Neural progenitor cell (in vitro differentiated cells): ENCODE measurements around the gene MCF2L2.
"Not testable (repeated sequence)": the region's sequence is repeated elsewhere in the genome, so short reads cannot be mapped to it uniquely, and the experiment has no call there.

Source experiments
- EZH2 ChIP-seq: fragments of 200-600 bp; sonication (generic); IDR thresholded peaks from 2 replicates; pipeline ENCODE4 v1.6.1; 2017; ENCODE audit warnings: antibody characterized with exemption, mild to moderate bottlenecking, moderate library complexity
- TF ChIP-seq, protein P1 (sequence below): fragments of 200-600 bp; sonication (generic); IDR thresholded peaks from 2 replicates; pipeline ENCODE4 v1.5.1; 2017; ENCODE audit warnings: antibody characterized with exemption, mild to moderate bottlenecking

DNA sequence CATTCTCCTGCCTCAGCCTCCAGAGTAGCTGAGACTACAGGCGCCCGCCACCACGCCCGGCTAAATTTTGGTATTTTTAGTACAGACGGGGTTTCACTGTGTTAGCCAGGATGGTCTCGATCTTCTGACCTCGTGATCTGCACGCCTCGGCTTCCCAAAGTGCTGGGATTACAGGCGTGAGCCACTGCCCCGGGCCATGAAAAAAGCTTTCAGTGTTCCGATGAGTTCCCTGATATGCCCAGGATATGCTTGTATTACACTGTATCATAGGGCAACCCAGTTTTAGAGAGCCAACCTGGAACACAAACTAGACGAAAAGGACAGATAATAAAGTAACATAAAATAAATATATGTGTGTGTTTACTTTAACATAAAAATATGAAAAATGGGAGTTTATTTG lies 37.3 kb upstream of the MCF2L2 start:
- TF ChIP-seq, protein P1, sequence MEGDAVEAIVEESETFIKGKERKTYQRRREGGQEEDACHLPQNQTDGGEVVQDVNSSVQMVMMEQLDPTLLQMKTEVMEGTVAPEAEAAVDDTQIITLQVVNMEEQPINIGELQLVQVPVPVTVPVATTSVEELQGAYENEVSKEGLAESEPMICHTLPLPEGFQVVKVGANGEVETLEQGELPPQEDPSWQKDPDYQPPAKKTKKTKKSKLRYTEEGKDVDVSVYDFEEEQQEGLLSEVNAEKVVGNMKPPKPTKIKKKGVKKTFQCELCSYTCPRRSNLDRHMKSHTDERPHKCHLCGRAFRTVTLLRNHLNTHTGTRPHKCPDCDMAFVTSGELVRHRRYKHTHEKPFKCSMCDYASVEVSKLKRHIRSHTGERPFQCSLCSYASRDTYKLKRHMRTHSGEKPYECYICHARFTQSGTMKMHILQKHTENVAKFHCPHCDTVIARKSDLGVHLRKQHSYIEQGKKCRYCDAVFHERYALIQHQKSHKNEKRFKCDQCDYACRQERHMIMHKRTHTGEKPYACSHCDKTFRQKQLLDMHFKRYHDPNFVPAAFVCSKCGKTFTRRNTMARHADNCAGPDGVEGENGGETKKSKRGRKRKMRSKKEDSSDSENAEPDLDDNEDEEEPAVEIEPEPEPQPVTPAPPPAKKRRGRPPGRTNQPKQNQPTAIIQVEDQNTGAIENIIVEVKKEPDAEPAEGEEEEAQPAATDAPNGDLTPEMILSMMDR: not testable (repeated sequence)
- TF ChIP-seq EZH2: not testable (repeated sequence)
